Measurements from ENCODE around the gene OR51L1.

Gene OR51L1

DNA sequence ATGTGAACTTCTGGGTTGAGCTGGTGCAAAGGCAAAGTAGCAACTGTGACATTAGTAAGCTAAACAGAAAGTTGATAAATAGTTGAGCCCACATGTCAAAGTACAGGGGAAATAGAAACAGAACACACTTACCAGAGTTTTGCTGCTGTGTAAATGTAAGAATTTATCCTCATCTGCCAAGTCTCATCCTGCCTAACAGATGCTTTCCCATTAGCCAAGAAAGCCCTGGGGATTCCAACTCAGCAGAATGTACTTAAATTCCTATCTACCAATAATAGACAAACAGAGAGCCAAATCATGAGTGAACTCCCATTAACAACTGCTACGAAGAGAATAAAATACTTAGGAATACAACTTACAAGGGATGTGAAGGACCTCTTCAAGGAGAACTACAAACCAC, 31.8 kb upstream of the OR51L1 start:
- Histone ChIP-seq H3K4me2 (ENCODE audit: low read length) (no peak overlapping the region), H3K9ac (no peak overlapping the region), H3K9me3 (ENCODE audit: control insufficient read depth, low read length) (no peaks in the 10 kb centered on the region), H3K4me1 (no peaks in the 10 kb centered on the region), H3K27me3 (ENCODE audit: control insufficient read depth, insufficient read depth, low read length) (no peaks in the 10 kb centered on the region), H3K4me3 (ENCODE audit: low read depth, low read length) (no peak overlapping the region), H2AFZ (no peak overlapping the region), H3K27ac (no peak overlapping the region), H3K79me2 (no peaks in the 10 kb centered on the region), H3K36me3 (ENCODE audit: control insufficient read depth, insufficient read depth, low read length) (no peaks in the 10 kb centered on the region)
- TF ChIP-seq, protein P1, sequence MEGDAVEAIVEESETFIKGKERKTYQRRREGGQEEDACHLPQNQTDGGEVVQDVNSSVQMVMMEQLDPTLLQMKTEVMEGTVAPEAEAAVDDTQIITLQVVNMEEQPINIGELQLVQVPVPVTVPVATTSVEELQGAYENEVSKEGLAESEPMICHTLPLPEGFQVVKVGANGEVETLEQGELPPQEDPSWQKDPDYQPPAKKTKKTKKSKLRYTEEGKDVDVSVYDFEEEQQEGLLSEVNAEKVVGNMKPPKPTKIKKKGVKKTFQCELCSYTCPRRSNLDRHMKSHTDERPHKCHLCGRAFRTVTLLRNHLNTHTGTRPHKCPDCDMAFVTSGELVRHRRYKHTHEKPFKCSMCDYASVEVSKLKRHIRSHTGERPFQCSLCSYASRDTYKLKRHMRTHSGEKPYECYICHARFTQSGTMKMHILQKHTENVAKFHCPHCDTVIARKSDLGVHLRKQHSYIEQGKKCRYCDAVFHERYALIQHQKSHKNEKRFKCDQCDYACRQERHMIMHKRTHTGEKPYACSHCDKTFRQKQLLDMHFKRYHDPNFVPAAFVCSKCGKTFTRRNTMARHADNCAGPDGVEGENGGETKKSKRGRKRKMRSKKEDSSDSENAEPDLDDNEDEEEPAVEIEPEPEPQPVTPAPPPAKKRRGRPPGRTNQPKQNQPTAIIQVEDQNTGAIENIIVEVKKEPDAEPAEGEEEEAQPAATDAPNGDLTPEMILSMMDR (IDR thresholded peaks at IDR 0.05), result no peak

DNA sequence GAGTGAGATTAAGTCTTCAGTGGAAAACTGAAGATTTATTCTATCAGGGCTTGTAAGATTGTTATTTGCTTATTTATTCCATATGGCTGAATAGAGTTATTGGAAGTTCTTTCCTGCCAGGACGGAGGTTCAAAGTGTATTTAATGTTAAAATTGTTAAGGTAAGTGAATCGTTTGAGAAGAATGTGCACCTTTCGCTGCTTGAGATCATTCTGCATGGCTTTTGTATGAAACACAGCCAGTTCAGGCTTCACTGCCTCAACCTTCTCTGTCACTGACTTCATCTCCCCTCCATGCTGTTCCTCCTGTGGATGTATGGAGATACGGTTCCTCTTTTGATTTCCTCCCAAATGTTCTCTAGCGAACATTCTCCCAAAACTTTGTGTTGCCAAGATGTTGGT, 19.2 kb upstream of the OR51L1 start:
- H2AFZ ChIP-seq, result no peak overlapping the region
- no peak overlapping the region for H3K27ac ChIP-seq
- H3K27me3 ChIP-seq (ENCODE audit: control insufficient read depth, insufficient read depth, low read length), result no peaks in the 10 kb centered on the region
- H3K4me3 ChIP-seq (ENCODE audit: low read depth, low read length), result no peak overlapping the region
- no peaks in the 10 kb centered on the region for H3K36me3 ChIP-seq (ENCODE audit: control insufficient read depth, insufficient read depth, low read length)
- H3K4me1 ChIP-seq, result no peaks in the 10 kb centered on the region
- no peak overlapping the region for H3K9ac ChIP-seq
- no peaks in the 10 kb centered on the region for H3K79me2 ChIP-seq
- no peaks in the 10 kb centered on the region for H3K9me3 ChIP-seq (ENCODE audit: control insufficient read depth, low read length)
- TF ChIP-seq, protein P1 (IDR thresholded peaks at IDR 0.05), result no peak
- no peak overlapping the region for H3K4me2 ChIP-seq (ENCODE audit: low read length)

DNA sequence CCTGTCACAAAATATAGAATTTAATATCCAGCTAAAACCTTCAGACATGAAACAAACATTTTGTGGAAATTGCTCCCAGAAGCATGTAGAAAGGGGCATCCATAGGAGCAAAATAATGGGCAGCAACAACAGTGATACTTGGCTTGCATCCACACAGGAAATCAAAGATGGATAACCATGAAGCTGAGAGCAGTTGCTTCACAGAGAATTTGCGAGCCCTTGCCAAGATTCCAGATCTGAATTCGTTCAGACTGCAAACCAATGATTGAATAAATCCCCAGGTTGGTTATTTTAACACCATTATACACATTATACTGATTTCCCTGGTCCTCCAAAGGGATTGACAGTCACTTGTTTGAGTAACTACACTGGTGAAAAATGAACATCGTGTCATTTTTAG, 15.6 kb upstream of the OR51L1 start:
- Histone ChIP-seq H2AFZ (no peak overlapping the region), H3K27ac (no peak overlapping the region), H3K9ac (no peak overlapping the region), H3K36me3 (ENCODE audit: control insufficient read depth, insufficient read depth, low read length) (no peaks in the 10 kb centered on the region), H3K79me2 (no peaks in the 10 kb centered on the region), H3K27me3 (ENCODE audit: control insufficient read depth, insufficient read depth, low read length) (no peaks in the 10 kb centered on the region), H3K4me1 (no peaks in the 10 kb centered on the region), H3K9me3 (ENCODE audit: control insufficient read depth, low read length) (no peaks in the 10 kb centered on the region), H3K4me2 (ENCODE audit: low read length) (no peak overlapping the region), H3K4me3 (ENCODE audit: low read depth, low read length) (no peak overlapping the region)
- TF ChIP-seq, protein P1 (IDR thresholded peaks at IDR 0.05), result no peak

DNA sequence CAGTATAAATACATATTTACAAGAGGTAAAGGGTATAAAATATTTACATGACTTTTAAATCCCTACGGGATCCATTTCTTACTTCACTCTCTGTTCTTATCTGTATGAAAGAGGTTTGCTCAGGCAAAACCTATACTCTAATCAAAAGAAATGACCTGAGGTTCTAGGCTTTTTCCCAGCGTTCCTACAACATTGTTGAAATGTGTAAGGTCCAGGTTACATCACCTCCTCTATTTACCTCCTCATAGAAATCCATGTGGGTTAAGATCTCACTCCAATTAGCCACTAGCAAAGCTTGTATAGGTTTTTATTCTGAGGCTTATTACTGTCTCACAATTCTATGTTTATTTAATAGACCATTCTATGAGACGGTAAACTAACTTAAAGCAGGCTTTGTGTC, 12.0 kb upstream of the OR51L1 start:
- Histone ChIP-seq H3K36me3 (ENCODE audit: control insufficient read depth, insufficient read depth, low read length) (no peaks in the 10 kb centered on the region), H3K4me2 (ENCODE audit: low read length) (no peak overlapping the region), H3K79me2 (no peaks in the 10 kb centered on the region), H3K27me3 (ENCODE audit: control insufficient read depth, insufficient read depth, low read length) (no peaks in the 10 kb centered on the region), H3K9me3 (ENCODE audit: control insufficient read depth, low read length) (no peaks in the 10 kb centered on the region), H3K9ac (no peak overlapping the region), H3K27ac (no peak overlapping the region), H2AFZ (no peak overlapping the region), H3K4me3 (ENCODE audit: low read depth, low read length) (no peak overlapping the region), H3K4me1 (no peaks in the 10 kb centered on the region)
- TF ChIP-seq, protein P1 (IDR thresholded peaks at IDR 0.05), result no peak

DNA sequence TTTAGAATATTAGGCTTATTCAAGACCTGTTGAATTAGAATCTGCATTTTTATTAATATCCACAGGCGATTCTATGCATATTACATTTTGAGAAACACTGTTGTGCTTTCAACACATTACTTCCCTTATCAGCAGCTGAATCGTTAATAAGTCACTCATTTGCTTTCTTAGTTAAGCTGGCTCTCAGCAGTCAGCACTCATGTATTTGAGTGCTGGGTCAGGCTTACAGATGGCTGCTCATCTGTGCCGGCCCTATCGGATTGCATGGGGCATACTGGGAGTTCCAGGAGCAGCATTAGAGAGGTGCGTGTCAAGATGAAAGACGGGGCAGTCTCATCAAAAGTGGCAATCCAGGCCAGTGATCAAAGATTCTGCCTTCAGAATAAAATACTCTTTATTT, 10.8 kb upstream of the OR51L1 start:
- Histone ChIP-seq H3K27ac (no peak overlapping the region), H3K4me2 (ENCODE audit: low read length) (no peak overlapping the region), H3K79me2 (no peaks in the 10 kb centered on the region), H3K4me3 (ENCODE audit: low read depth, low read length) (no peak overlapping the region), H2AFZ (no peak overlapping the region), H3K36me3 (ENCODE audit: control insufficient read depth, insufficient read depth, low read length) (no peaks in the 10 kb centered on the region), H3K4me1 (no peaks in the 10 kb centered on the region), H3K9ac (no peak overlapping the region), H3K27me3 (ENCODE audit: control insufficient read depth, insufficient read depth, low read length) (no peaks in the 10 kb centered on the region), H3K9me3 (ENCODE audit: control insufficient read depth, low read length) (no peaks in the 10 kb centered on the region)
- TF ChIP-seq, protein P1 (IDR thresholded peaks at IDR 0.05), result no peak
